SK-N-MC (cell line): Measurements from ENCODE around the gene PDE4B.

ENCODE experiments used
- DNase-seq: peaks from one replicate; pipeline ENCODE4 v3.0.0-alpha.2; 2011; ENCODE audit warnings: low read depth, low spot score
- H3K27ac ChIP-seq: fragments of 200-600 bp; sonication (generic); 2 replicates; pipeline ENCODE4 v1.5.1; 2016; ENCODE audit warnings: mixed run types
- H3K36me3 ChIP-seq: fragments of 200-600 bp; sonication (generic); 2 replicates; pipeline ENCODE4 v1.6.1; 2017; ENCODE audit warnings: antibody characterized with exemption, low read length, mixed read lengths; ENCODE audit not compliant: insufficient read depth
- H3K4me3 ChIP-seq: fragments of 200-600 bp; sonication (generic); 2 replicates; pipeline ENCODE4 v1.5.1; 2016
- H3K9ac ChIP-seq: fragments of 200-600 bp; sonication (generic); 2 replicates; pipeline ENCODE4 v1.8.0; 2017; ENCODE audit warnings: mixed run types, mixed read lengths; ENCODE audit not compliant: insufficient read length
- H3K9me3 ChIP-seq: fragments of 200-600 bp; sonication (generic); 2 replicates; pipeline ENCODE4 v1.6.1; 2017; ENCODE audit warnings: low read depth, mild to moderate bottlenecking, antibody characterized with exemption, low read length, moderate library complexity, mixed read lengths
- EZH2 ChIP-seq: fragments of 200-600 bp; sonication (generic); IDR thresholded peaks from one replicate; pipeline ENCODE4 v1.6.1; 2017; ENCODE audit warnings: antibody characterized with exemption
- FOXP2 ChIP-seq: optimal IDR thresholded peaks from 2 replicates; pipeline ENCODE3; 2011; ENCODE audit warnings: mild to moderate bottlenecking, moderate library complexity; ENCODE audit not compliant: insufficient read depth; ENCODE audit errors: extremely low read length, control extremely low read depth
- POLR2AphosphoS5 ChIP-seq: IDR thresholded peaks from 2 replicates; pipeline ENCODE4 v1.6.1; 2012; ENCODE audit warnings: mild to moderate bottlenecking, low read depth, low read length, borderline replicate concordance

Gene PDE4B

DNA sequence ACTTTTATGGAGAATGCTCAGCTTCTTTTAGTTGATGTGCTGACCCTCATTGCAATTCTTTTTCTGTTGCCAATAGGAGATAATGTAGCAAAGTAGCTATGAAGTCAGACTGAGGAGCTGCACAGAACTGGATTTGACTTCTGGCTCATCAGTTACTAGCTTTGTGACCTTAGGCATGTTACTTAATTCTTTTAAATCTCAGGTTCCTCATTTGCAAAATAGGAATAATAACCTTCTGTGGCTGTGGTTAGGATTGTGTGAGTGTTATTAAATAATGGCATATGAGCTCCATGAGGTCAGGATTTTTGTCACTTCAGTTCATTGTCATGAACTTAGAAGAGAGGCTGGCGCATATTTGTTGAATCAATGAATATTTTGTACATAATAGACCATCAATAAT is 503.7 kb downstream of the PDE4B start:
- no peaks in the 10 kb centered on the region for H3K9me3 ChIP-seq
- no peak for DNase-seq
- H3K4me3 ChIP-seq, result no peak overlapping the region
- H3K9ac ChIP-seq, result no peak overlapping the region
- TF ChIP-seq FOXP2 (no peak), POLR2AphosphoS5 (no peak)
- no peaks in the 10 kb centered on the region for H3K36me3 ChIP-seq
- H3K27ac ChIP-seq, result no peak overlapping the region

DNA sequence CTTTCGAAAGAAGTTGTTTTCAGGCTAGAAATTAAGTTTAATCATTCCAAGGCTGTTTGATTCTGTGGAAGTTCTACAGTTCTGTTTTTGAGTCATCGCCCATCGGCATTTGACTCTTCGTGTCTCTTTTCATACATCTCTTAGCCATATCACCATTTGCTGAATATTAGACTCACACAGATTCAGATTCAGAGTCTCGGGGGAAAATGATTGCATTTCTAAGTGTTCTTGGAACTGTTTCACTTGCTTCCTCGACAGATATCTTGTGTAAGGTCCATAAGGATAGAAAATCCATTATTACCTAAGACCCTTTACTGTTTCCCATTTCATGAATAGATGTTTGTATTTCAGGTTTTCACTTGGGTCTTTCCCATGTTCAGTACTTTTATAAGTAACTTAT is 504.3 kb downstream of the PDE4B start:
- TF ChIP-seq POLR2AphosphoS5 (no peak), FOXP2 (no peak), EZH2 (no peak)
- H3K27ac ChIP-seq, result no peak overlapping the region

DNA sequence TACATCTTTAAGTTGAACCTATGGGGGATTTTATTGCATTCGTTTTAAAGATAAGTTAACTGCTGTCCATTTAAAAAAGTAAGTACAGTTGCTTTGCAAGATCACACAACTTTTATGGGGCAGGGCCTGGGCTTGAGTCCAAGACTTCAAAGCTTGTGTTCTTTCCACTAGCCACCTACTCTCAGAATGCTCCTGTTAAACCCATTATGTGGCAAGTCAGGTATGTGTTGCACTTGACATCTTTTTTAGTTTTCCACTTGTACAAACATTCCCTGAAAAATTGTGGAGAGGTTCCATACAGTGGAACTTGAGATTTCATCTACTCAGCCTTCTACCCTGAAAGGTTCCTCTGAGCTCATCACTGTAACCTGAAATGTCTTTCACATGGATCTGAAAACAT is 505.8 kb downstream of the PDE4B start:
- Histone ChIP-seq H3K4me3 (no peak overlapping the region), H3K27ac (no peak overlapping the region), H3K36me3 (no peaks in the 10 kb centered on the region), H3K9ac (no peak overlapping the region), H3K9me3 (no peaks in the 10 kb centered on the region)
- TF ChIP-seq EZH2 (no peak), FOXP2 (no peak), POLR2AphosphoS5 (no peak)
- DNase-seq, result no peak

More for the DNA sequence above, 504.3 kb downstream of the PDE4B start:
- Histone ChIP-seq H3K4me3 (no peak overlapping the region), H3K9ac (no peak overlapping the region), H3K36me3 (no peaks in the 10 kb centered on the region), H3K9me3 (no peaks in the 10 kb centered on the region)
- no peak for DNase-seq

DNA sequence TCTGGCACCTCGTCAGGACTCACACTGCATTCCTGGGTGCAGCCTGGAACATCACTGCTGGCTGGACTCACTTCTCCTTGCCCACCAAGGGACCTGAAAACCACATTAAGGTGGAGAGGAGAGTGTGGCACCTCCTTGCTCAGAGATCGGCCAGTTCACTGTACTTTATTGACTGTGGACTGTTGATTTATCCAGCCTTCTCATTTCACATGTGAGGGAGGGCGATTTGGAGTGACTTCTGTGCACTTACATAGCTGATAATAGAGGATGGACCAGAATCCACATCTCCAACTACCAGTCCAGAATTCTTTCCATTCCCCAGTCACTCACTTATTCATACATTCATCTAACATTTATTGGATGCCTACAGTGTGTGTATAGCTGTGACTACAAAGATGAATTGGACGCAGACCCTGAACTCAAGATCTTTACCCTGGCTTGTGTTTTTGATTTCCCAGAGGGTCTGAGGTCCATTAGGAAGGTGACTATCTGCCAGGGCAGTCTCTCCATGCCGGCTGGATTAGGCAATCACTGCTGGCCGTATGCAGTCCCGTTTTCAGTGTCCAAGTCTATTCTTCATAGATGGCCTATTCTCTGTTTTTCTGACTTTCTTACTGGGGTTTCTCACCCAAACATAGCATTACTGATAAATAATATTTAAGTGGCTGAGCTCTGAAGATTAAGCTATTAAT is 507.7 kb downstream of the PDE4B start:
- Histone ChIP-seq H3K9ac (no peak overlapping the region), H3K36me3 (no peaks in the 10 kb centered on the region), H3K4me3 (no peak overlapping the region), H3K27ac (no peak overlapping the region), H3K9me3 (no peaks in the 10 kb centered on the region)
- no peak for DNase-seq
- TF ChIP-seq EZH2 (no peak), FOXP2 (no peak), POLR2AphosphoS5 (no peak)

DNA sequence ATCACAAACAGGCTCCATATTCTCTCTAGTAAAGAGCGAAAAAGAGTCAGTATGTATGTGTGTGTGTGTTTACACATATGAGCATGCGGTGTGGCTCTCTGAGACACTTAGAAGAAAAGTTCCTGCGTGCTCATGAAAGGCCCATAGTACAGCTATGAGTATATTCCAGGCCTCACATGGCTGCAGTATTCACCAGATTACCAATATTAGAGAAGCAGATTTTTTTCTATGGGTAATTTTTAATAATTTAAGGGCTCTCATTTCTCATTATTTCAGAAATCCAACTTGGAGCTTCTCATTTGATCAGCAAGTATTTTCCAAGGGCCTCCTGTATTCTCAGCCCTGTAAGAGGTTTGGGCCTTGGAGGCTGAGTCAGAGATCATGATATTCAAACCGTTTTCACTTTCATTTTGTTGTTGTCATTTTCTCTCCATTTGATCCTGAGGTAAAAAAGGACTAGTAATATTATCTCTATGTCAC is 508.3 kb downstream of the PDE4B start:
- DNase-seq, result no peak
- no peak for TF ChIP-seq FOXP2
- TF ChIP-seq POLR2AphosphoS5, result no peak
- no peak for TF ChIP-seq EZH2
- Histone ChIP-seq H3K9ac (no peak overlapping the region), H3K4me3 (no peak overlapping the region), H3K9me3 (no peaks in the 10 kb centered on the region), H3K36me3 (no peaks in the 10 kb centered on the region), H3K27ac (no peak overlapping the region)

DNA sequence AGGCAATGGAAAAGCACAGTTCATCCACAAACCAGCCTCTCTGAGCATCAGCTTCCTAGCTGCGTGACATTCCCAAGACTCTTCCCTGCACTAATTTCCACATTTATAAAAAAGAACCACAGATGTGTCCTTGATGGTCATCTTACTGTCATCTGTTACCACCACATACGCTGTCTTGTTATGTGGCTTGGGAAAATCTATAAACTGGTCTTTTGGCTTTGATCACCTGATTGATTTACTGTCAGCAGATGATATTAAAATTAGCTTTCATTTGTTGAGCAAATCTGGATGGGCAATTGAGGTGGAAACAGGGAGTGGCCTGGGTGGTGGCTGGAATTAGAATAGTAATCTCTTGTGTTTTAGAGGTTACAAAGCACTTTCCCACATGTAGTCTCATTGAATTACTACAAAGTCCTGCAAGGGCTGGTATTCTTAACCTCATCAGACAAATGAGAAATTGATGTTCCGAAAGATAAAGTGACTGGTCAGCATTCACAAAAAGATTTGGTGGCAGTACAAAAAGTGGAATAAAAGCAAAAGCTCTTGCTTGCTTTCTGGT is 509.6 kb downstream of the PDE4B start:
- Histone ChIP-seq H3K9ac (no peak overlapping the region), H3K27ac (no peak overlapping the region), H3K4me3 (no peak overlapping the region), H3K9me3 (no peaks in the 10 kb centered on the region), H3K36me3 (no peaks in the 10 kb centered on the region)
- TF ChIP-seq EZH2 (no peak), FOXP2 (no peak), POLR2AphosphoS5 (no peak)
- DNase-seq, result no peak

DNA sequence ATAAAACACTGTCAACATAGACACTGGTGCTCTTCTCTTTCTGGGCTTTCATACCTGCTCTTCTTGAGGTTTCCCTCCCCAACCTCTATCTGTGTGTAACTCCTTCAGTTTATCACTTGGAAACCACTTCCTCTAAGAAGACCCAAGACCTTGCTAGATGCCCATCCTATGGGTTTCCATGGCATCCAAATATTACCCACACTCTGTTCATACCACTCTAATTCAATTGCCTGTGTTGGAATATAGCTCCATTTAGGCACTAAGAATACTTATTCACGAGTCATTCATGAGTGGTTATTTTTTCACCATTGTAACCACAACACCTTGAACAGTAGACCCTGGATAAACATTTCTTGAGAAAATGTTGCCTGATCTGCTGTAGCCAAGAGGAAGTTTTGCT is 510.1 kb downstream of the PDE4B start:
- no peak for DNase-seq
- no peak overlapping the region for H3K9ac ChIP-seq
- no peaks in the 10 kb centered on the region for H3K36me3 ChIP-seq
- H3K4me3 ChIP-seq, result no peak overlapping the region
- no peak overlapping the region for H3K27ac ChIP-seq
- TF ChIP-seq FOXP2 (no peak), POLR2AphosphoS5 (no peak), EZH2 (no peak)
- no peaks in the 10 kb centered on the region for H3K9me3 ChIP-seq

DNA sequence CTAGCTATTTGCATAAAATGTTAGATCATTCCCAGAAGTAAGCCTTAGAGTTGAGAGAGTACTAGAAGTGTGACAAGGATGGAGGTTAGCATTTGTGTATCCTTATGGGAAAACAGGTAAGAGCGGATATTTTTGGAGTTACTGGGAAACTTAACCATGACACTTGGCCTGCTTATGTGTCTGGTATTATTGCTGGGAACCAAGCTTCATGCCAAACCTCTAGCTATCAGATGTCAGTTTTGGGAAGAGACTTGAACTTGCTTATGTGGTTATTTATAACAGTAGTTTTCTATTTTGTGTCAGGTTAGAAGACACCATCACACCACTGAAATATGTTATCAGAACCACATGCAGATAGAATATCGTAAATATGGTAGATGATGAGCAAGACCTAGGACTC is 511.0 kb downstream of the PDE4B start:
- Histone ChIP-seq H3K9ac (no peak overlapping the region), H3K36me3 (no peaks in the 10 kb centered on the region), H3K27ac (no peak overlapping the region), H3K9me3 (no peaks in the 10 kb centered on the region), H3K4me3 (no peak overlapping the region)
- TF ChIP-seq POLR2AphosphoS5 (no peak), FOXP2 (no peak), EZH2 (no peak)
- no peak for DNase-seq

DNA sequence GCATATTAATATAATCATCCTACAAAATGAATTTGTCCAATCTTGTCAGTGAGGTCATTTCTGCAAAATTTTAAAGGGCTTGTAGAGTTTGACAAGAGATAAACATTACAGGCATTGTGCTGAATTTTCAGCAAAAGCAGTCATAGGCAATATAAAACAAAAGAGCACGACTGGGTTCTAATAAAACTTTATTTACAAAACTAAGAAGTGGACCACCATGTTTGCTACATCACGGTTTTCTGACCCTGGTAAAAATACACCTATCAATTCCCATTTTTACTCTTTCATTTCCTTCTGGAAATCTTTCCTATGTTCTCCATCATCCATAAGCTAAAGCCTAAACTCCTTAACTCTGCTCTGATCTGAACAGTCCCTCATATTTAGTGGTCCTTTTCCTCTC is 511.4 kb downstream of the PDE4B start:
- DNase-seq, result no peak
- Histone ChIP-seq H3K9me3 (no peaks in the 10 kb centered on the region), H3K36me3 (no peaks in the 10 kb centered on the region), H3K4me3 (no peak overlapping the region), H3K27ac (no peak overlapping the region), H3K9ac (no peak overlapping the region)
- TF ChIP-seq FOXP2 (no peak), POLR2AphosphoS5 (no peak), EZH2 (no peak)
